HEK293T (cell line): Measurements from ENCODE around the gene CAMK1G.

Experiments used
- ARNT ChIP-seq: fragments of 450-650 bp; IDR thresholded peaks from 2 replicates; pipeline ENCODE4 v1.6.1; 2017; ENCODE audit warnings: mild to moderate bottlenecking
- ELF4 ChIP-seq: fragments of 450-650 bp; IDR thresholded peaks from 2 replicates; pipeline ENCODE4 v1.6.1; 2017; ENCODE audit warnings: antibody characterized with exemption
- FOXA1 ChIP-seq: fragments of 450-650 bp; IDR thresholded peaks from 2 replicates; pipeline ENCODE4 v1.6.1; 2016; ENCODE audit warnings: mild to moderate bottlenecking
- FOXK2 ChIP-seq: fragments of 450-650 bp; IDR thresholded peaks from 2 replicates; pipeline ENCODE4 v1.6.1; 2016; ENCODE audit warnings: mild to moderate bottlenecking
- LEF1 ChIP-seq: fragments of 450-650 bp; IDR thresholded peaks from 2 replicates; pipeline ENCODE4 v1.6.1; 2017; ENCODE audit warnings: mild to moderate bottlenecking, borderline replicate concordance
- NFRKB ChIP-seq: fragments of 450-650 bp; IDR thresholded peaks from 2 replicates; pipeline ENCODE4 v1.6.1; 2016; ENCODE audit warnings: mild to moderate bottlenecking, moderate library complexity
- SUZ12 ChIP-seq: fragments of 450-650 bp; IDR thresholded peaks from 2 replicates; pipeline ENCODE4 v1.6.1; 2016; ENCODE audit warnings: mild to moderate bottlenecking
- TARDBP ChIP-seq: fragments of 450-650 bp; IDR thresholded peaks from 2 replicates; pipeline ENCODE4 v1.6.1; 2016
- ZNF384 ChIP-seq: fragments of 450-650 bp; IDR thresholded peaks from 2 replicates; pipeline ENCODE4 v1.6.1; 2016
- TF ChIP-seq, protein P1 (sequence below): fragments of 450-650 bp; IDR thresholded peaks from 2 replicates; pipeline ENCODE4 v1.6.1; 2016

DNA sequence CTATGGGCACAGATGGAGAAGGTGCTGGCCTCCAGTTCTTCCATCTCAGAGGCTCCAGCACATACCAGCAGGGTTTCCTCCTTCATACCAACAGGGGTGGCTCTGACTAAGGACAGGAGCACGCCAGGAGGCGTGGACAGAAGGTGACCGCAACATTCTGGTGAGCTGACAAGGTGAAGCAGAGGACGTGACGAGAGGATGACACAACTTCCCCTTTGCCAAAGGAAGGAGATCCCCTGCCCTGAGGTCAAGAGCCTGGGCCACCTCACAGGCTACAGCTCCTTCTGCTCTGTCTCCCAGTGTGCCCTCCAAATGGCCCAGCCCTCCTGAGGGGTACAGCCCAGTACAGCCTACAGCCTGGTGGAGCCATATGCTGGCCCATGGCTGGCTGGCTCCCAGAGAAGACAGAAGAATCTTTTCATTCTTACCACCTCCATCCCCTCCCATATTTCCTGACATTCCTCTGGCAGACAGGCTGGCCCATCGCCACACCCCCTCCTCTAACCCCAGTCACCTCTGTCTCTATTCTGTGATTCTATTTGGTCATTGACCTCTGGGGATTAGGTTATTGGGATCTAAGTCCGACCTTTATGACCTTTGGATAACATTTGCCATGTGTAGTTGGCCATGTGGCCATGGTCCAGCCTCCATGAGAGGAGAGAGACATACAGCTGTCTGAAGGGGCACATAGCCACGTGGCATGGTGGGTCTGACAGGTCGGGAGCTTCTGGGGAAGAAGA, 73.8 kb downstream of the CAMK1G start:
- no peak for TF ChIP-seq TARDBP
- no peak for TF ChIP-seq ARNT
- no peak for TF ChIP-seq LEF1
- TF ChIP-seq SUZ12, result no peak
- TF ChIP-seq FOXK2, result no peak
- no peak for TF ChIP-seq ELF4
- TF ChIP-seq, protein P1, sequence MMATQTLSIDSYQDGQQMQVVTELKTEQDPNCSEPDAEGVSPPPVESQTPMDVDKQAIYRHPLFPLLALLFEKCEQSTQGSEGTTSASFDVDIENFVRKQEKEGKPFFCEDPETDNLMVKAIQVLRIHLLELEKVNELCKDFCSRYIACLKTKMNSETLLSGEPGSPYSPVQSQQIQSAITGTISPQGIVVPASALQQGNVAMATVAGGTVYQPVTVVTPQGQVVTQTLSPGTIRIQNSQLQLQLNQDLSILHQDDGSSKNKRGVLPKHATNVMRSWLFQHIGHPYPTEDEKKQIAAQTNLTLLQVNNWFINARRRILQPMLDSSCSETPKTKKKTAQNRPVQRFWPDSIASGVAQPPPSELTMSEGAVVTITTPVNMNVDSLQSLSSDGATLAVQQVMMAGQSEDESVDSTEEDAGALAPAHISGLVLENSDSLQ, result no peak
- TF ChIP-seq ZNF384, result no peak
- TF ChIP-seq NFRKB, result no peak
- no peak for TF ChIP-seq FOXA1
